HG03039 (cell line): Measurements from ENCODE around the gene SEL1L3.
"Not testable (repeated sequence)": the region's sequence is repeated elsewhere in the genome, so short reads cannot be mapped to it uniquely, and the experiment has no call there.

Experiments
- ATAC-seq: cut with Tn5 transposase; IDR thresholded peaks from one replicate; pipeline ENCODE4 v1.9.1; 2021; ENCODE audit warnings: mild to moderate bottlenecking, moderate library complexity; ENCODE audit not compliant: unreplicated experiment

Gene SEL1L3

DNA sequence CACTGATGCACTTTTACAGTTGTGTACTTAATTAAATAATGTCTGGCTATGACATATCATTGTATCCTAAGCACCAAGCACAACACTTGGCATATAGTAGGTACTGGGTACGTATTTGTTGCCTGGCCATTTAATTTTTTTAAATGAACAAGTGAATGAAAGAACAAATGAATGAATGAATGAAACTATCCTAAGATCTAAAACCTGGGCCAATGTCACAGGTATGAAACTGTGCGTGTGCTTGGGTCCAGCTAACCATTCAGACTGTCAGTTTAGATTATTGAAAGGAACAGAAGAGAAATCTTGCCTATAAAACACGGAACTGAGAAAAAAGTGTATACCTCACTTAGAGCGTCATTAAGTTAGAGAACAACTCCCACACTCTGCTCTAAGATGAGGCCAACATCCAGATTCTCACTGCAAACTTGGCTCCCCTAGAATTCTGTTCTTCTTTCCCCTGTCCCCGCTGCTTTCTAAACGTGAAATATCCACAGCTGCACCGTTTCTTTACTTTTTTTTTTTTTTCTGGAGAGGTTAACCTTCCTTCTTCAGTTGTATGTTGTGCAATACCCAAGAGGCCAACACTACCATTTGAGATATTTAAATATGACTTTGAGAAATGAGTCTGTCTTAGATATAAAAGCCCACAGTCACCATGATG is 17.3 kb upstream of the SEL1L3 start:
- peak; percentile 37 for ATAC-seq

DNA sequence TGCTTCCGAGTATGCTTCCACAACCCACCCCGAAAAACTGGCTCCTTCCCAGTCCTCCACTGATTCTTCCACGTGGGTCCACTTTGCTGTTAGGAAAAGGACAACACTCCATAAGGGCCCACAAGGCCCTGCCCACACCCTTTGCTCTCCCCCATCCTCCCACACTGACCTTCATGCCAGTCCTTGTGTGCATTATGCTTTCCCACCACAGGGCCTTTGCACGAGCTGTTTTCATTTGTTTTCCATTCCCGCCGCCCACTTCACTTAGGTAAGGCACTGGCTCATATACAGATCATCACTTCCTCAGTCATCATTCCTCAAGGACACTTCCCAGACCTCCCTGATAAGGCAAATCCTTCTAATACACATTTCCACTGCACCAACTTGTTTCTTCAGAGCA is 16.8 kb upstream of the SEL1L3 start:
- ATAC-seq: no peak

DNA sequence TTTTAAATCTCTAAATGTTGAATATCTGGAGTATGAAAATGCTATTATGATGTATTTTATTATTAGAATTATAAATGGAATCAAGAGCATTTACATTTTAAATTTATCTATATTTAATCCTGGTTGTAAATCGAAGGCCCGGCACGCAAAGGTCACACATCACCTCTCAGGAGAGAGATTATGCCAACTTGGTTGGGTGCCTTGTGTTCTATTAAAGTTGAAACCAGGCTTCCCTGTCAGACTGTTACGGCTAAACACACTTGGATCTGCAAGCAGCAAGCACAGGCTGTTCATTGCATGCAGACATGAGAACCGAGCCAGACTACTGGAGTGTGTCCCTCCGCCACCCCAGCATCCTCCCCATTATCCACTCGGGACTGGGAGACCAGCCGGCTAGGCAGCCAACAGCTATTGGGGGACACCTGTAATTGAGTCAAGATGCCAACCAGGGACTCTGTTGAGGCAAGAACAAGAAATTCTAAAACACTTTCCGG is 16.4 kb upstream of the SEL1L3 start:
- no peak for ATAC-seq

DNA sequence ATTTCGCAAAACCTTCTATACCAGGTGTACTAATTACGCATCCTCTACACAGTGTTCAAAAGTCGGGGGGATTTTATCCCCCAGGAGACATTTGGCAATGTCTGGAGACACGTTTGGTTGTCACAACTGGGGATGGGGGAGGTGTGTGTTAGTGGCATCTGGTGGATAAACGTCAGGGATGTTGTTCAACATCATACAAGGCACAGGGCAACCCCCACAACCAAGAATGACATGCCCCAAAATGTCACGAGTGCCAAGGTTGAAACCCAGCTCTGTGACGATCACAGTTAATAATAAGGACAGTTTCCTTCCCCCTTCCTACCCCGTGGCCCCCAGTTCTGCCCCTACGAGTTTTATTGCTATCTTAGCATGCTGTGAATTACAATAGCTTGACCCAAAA is 15.9 kb upstream of the SEL1L3 start:
- ATAC-seq: no peak

DNA sequence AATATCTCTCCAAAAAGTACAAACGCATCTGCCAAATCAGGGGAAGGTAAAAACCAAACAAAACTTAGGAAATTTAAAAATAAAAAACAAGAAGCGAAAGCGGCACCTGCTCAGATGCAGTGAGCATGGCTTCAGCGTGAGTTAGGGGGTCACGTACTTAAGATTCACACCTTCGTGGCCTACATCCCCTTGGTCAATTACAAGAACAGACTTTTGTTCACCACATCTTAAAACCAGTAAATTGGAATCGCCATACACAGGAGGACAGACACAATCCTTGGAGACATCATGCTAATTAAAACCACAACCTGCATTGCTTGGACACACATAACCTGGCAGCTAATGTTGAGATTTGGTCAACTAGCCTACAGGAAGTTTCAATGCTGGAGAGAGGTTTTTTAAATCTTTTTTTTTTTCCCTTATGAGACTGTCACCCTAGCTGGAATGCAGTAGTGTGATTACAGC is 12.5 kb upstream of the SEL1L3 start:
- no peak for ATAC-seq

DNA sequence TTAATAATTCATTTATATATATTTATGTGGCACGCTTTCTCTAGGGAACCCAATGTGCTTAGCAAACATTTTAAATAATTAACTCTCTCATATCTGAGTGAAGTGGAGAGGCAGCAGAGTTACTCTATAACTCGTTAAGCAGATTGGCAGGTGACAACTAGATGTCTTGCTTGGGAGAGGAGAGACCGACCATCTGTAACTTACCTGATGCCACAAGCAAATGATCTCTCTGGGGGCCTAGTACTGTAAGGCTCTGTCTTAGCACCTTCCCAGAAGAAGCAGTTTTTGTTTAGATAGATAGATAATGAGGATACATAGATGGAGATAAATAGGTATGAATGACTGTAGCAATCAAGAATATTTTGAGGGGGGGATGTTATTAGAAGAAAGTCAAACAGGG is 11.9 kb upstream of the SEL1L3 start:
- peak; percentile 33 for ATAC-seq

DNA sequence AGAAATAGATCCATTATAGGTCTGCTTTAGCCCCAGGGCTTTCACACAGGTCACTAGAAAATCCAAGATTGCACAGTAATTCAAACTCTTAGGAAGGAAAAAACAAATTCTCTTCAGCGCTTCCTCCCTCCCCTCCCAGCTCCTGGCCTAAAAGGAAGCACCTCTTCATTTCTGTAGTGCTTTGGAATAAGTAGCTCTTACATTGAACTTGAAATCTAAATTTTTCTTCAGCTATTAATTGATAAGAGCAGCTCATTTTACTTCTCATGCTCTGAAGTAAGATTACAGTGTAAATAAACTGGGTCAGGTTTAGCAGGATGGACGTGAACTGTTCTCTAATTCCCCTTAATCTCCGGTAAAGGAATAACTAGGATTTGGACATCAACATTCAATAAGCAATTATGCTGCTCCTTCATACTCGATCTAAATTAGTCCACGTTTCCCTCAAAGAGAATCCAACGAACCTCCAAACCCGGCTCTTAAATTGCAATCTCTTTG is 10.9 kb upstream of the SEL1L3 start:
- ATAC-seq: no peak

DNA sequence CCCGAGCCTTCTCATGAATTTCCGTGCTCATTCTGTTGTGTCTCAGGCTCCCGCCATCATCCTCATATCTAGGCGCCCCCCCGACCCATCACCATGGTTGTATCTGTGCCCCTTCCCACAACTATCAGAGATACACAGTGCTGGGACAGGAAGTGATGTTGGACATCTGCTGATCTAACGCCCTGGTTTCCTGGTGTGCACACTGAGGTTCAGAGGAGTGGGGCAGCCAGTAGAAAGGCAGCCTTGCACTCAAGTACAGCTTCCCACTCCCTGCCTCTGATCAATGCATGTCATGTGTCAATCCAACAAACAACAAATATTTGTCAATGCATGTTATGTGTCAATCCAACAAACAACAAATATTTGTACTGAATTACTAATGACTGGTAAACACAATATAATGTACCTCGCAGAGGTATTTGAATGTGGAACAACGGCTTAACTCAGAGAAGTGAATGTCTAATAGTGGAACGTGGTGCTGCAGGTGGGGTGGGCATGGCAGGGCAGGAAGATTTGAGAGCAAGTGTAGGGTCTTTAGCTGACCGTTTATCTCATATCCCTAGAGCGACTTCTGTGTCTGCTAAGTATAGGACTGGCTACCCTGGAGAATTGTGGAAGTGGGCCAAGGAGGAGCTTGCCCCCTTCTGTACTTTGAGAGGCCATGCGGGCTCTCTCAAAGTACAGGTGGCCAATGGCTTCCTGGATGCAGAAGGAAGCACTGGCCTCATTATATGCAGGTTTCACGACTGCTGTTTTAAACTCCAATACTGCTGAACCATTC is 10.3 kb upstream of the SEL1L3 start:
- ATAC-seq: no peak

DNA sequence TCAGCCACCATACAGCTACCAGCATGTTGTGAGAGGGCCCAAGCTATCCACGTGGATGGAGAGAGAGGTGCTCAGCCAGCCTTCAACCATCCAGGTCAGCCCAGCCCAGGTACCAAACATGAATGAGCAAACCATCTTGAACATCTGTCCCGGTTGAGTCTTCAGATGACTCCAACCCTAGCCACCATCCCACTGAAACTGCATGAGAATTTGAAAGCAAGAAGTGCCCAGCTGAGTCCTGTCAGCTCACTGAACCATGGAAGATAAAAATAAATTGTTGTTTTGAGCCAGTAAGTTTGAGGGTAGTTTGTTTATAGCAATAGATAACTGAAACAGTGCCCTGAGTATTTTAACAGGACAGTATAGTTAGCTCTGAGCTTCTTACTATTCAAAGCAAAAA is 7.3 kb upstream of the SEL1L3 start:
- peak; percentile 33 for ATAC-seq

DNA sequence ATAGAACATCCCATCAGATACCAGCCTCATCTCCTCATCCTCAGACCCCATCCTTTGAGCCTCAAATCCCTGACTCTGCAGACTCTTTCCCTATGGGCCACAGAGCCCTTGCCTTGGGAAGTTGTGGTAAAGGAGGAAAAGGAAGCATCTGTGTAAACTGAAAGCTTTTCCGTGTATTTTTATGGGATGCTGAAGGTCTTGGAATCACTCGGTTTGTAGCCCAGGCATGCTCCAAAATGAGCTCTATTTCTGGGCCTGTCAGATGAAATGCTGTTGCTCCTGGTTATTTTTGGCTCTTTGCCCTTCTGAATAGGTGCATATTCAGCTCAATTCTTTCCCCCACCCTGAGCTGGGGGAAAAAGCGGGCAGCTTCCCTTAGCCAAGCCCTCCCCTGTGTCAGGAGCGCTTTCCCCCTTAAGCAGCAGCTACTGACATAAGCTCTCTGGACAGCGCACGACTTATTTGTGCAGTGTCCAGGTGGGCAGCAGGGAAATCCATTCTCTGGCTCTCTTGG is 5.0 kb upstream of the SEL1L3 start:
- ATAC-seq: no peak

DNA sequence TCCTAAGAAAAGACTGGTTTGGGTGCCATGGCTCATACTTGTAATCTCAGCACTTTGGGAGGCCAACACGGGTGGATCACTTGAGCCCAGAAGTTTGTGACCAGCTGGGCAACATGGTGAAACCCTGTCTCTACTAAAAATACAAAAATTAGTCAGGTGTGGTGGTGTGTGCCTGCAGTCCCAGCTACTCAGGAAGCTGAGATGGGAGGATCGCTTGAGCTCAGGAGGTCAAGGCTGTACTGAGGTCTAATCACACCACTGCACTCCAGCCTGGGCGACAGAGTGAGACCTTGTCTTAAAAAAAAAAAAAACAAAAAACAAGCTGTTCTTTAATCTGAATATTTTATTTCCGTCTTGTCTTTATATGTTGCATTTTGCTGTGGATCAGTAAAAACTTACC is 3.6 kb upstream of the SEL1L3 start:
- not testable (repeated sequence) for ATAC-seq

DNA sequence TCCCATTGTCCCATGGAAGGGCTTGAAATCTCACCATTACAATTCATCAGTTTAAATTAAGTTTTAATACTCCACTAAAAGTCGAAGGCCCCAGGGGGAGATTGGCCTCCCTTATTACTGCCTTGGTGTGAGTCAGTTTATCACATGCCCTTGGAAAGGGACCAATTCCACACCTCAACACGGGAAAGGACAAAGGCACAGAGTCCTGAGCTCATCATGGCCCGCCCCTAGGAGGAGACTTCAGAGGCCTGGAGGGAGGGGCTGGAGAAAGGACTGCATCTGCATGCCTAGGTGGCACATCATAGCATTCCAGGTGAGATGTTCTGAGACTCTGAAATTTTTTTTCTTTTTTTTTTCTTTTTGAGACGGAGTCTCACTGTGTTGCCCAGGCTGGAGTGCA is 2.8 kb upstream of the SEL1L3 start:
- no peak for ATAC-seq

DNA sequence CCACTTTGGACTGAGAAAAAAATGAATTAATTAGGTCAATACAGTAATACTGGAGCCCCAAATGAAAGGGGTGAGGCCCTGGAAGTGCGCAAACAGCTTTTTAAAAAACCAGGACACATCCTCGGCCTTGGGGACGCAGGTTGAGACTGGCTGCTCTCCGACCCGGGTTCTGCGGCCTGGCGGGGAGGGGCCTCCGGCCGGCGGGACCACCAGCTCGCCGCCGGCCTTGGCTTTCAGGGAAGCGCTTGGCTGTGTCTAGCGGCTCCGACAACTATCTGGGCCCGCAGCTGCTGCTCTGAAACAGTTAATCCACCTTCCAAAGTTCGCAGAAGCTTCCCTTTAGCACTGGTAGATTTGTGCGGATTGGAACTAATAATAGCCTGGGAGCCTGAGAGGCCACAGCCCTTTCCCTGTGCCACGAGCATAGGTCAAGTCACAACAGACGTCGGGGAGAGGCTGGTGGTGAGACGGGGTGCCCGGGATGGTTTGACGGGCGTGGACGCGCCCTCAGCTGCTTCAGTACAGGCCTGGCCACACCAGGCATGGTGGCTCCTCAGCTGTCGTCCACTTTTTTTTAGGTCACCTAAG is 1.1 kb upstream of the SEL1L3 start:
- no peak for ATAC-seq

DNA sequence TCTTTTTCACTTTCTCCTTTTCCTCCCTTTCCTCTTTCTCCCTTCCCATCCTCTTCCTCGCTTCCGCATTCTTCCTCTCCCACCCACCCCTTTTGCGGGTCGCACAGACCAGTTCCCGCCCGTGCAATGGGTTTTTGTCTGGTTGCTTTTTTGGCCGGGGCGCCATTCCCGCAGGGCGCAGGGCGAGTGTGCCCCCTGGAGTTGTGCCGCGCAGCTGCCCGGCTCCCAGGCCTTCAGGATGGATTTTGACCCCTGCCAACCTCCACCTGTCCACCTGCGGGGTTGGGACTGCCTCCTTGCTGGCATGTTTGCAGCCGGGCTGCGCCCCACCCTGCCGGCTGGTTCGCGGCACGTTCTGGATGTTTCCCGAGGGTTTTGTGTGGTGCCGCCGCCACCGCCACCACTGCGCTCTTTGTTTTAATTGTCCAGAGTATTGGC is 578 bp upstream of the SEL1L3 start:
- ATAC-seq: no peak

DNA sequence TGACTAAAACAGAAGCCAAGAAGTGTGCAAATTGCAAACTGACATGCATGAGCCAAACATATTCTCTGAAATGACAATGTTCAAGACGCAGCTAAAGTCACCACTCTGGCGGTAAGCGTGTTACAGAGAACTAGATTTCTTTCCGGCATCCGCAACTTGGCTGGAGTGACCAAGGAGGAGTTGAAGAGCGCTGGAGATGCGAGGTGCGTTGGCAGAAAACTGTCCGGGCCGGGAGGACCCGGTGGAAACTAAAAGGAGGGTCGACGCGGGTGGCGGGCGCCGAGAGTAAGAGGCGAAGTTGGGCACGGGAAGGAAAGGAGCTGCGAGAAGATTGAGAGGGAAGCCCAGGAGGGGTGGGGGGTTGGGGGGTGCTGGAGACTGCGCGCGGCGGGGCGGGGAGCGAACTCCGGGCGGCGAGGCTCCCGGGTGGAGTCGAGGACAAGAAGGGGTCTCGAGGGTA is 807 bp downstream of the SEL1L3 start:
- ATAC-seq: no peak

DNA sequence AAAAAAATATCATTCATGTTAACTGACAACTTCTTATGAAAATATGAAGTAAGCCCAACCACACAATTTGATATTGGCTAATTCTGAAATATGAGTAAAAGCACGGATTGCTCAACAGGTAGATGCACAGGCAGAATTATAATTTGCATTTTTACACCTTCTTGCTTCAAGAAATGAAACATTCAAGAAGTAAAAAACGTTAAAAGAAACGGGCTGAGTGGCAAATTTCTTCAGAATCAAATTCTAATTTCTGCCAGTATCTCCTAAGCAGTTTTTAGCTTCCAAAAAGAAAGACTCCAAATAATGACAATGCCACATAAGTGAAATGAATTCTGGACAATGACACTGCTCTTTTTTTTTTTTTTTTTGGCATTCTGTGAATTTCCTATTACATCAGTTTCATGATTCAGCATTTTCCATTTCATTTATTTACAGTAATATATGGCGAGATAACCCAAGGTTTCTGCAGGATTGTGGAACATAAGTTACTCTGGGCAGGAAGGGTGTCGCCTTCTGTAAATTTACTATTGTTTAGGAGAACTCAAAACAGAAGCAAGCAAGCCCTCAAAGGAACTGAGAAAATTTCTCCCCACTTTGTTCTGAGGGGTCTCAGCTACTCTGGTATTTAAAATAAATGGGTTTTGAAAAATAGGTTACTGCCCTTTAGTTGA is 1.4 kb downstream of the SEL1L3 start:
- ATAC-seq: no peak

DNA sequence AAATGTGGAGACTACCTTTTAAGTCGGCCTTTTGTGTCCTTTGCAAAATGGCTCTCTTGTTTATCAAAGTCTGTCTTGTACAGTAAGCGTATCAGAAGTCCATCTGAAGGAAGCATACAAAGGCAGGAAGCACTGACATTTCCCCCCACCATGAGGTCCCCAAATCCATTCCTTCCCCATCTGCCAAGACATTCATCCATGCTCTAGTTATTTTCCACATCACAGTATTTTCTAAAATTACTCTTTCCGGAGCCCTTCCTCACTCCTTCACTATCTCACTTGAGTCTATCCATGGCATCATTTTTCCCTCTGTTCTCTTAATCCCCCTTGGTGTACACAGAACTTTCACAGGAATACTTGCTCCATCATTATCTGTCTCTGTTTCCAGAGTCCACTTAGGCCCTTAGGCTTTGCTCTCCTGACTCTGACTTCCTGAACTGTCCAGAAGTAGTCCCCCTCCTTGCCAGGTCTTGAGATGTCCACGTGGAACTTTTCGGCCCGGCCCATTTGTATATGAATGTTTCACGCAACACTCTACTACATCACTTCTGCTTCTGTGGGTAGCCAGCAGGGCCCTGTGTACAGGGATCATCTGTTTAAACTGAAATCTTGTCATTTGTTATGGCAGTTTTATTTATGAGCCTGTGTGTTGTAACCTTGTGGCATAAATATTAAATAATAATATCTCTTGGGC is 2.1 kb downstream of the SEL1L3 start:
- no peak for ATAC-seq

DNA sequence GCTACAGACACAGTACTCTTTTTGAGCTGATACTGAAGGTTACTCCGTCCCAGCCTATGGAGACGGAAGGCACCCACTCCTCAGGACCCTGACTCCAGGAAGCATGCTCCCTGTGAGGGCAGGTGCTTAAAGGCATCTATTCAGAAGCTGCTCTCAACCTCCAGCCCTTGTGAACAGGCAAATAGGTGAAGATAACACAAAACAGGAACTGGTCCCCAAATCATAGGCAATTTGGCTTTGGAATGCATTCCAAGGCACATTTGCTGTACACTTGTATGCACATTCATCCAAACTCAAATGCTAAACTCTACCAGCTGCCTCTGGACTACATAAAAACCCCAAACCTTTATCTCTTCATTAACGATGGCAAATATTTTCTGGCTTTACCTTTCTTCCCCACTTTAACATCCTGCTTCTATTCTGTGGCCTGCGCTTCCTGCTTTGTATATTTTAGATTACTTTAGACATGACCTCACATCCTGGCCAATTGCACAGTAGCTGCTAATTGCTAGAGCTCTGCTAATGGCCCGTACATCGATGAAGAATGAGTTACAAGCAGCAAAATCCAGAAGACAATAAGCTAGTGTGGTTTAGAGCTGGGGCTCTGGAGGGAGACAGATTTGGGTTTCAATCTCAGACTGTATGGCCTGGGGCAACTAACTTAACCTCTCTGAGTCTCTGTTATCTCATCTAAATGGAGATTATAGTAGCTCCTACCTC is 3.2 kb downstream of the SEL1L3 start:
- no peak for ATAC-seq

DNA sequence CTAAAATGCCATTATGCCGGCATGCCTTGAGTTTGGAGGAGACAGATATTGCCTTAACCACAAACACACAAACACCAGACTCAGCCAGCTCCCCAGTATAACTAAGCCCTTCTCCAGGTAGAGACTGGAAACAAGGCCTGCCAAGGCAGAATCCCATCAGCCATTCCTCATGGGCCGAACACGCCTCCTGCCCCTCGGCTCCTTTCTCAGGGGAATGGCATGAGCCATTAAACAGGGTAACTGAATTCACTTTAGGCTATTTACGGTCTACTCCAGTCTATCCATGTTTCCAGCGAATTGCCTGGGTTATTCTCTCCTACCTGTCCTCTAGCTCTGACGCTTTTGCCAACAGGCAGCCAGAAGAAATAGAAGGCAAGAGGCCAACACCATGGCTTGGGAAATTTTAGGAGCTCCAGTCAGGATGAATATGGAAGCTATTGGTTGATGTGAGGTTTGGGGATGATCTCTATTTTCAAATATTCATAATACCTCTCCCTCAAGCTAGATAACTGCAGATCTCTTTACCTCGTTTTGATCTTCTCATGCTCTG is 4.9 kb downstream of the SEL1L3 start:
- no peak for ATAC-seq
